NCI-H187 (cell line): ENCODE measurements around the gene REELD1.

ENCODE experiments used
- DNase-seq, 2 experiments: peaks; one replicate each; lab custom pipeline; 2025; lab: John Stamatoyannopoulos, UW

Gene REELD1

DNA sequence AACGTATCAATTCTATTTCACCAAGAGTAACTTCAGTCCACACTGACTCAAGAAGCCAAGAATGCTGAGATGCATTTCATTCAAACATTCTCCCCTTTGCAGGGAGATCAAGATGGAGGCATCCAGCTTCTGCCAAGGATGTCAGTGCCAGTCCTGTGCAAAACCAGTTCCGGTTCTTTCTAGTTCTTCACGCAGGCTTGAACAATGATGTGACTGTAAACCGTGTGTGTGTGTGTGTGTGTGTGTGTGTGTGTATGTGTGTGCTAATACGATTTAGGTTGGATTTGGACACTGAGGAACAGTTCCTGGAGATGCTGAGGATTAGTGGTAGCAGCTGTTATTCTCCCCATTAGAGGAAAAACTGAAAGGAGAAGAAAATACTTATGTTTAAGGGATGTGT, at the start of gene REELD1:
Gene REELD1 (plus strand): TSS at position 301 of the 400 bp plus-strand sequence. CDS start 2,415 bp downstream, outside the sequence.
- DNase-seq, result no peak

DNA sequence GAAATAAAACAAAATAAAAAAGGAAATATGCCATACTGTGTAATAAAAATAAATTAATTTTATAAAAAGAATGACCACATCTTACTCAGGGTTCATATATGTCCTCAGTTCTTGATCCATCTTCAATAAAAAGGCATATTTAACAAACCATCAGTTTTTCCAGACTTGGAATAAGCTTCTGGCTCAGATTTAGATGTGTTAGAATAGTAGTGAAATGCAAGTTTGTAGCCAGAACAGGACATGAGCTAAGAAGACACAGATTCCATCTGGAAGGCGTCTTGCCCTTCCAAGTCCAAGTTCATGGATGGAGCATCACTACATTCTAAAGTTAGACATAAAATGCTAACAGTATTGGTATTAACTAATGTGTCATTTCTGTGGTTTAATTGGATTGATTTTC, 49.1 kb upstream of the REELD1 start:
- no peak for DNase-seq

DNA sequence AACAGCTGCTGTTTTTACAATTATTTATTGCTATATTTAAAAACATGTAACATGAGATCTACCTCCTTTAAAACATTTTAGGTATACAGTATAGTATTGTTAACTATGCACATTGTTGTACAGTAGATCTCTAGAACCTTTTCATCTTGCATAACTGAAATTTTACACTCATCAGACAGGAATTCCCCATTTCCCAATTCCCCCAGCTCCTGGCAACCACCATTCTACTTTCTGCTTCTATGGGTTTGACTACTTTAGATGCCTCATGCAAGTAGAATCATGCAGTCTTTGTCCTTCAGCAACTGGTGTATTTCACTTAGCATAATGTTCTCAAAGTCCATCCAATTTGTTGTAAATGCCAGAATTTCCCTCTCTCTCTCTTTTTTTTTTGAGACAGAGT, 48.5 kb upstream of the REELD1 start:
- DNase-seq, result no peak

DNA sequence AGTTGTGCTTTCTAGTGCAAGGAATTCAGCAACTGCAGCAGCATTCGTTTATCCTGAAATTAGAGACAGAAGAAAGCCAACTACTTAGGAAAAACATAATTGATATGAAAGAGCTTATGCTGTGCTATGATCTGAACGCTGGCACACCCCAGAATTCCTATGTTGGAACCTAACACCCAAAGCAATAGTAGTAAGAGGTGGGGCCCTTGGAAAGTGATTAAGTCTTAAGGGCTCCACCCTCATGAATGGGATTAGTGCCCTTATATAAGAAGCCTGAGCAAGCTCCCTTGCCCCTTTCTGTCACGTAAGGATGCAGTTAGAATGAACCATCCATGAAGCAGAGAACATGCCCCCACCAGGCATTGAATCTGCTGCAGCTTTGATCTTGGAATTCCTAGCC, 44.2 kb upstream of the REELD1 start:
- DNase-seq, result no peak

DNA sequence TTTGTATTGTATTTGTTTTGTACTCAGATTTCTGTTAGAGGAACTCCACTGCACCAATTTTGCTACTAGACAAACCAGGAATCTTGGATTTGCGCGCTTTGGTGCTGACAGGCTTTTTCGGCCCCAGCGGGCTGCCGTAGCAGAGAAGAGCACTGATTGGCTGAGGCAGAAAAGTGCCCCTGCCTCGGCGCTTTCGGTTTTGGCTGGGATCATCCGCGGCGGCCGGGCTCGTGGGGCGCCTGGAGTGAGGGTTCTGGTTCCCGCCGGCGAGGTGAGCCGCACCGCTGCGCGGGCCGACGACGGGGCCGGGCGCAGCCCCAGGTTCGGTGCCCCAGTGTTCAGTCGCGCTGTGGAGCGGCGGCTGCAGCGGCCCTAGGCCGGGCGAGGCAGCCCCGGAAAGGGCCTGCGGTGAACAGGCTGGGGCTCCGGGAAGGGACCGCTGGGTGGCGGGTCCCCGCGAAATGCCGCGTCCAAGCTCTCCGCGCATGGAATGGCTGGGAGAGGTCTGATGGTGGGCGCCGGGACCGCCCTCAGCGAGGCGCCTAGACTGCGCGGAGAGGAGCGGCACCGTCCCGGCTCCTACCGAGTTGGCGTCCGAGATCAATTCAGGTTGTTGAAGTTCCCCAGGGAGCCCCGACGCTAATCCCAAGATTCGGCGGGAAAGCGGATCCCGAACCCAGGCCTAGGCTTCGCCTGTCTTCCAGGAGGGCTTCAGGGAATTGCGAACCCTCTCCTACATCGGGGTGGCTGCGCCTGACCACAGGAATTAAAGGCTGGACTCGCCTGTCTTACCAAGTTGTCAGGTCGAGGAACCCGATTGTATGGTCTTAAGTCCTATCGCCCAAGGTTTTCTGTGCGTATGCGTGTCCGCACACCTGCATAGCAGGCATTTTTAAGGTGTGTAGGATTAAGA, 38.5 kb upstream of the REELD1 start, which contains the start of gene LSM6:
Gene LSM6 (plus strand): TSS at position 178 of the 913 bp plus-strand sequence. CDS start 7,204 bp downstream, outside the sequence.
- peak; percentile 57 to 64 for DNase-seq

DNA sequence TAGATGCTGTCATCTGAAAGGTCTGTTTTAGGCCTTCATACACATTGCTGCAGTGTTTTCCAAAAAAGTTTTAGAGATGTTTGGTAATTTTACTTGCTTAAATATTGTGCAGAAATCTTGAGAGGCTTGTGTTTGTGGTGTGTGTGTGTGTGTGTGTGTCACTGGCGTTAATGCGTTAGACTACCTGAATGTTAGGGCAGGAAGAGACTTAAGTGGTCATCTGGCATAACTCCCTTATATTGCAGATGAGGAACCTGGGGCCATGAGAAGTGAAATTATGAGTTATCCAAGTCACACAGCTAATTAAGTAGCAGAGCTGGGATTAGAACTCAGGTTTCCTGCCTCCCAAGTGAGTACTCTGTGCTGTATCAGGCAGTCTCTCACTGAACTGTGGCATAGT, 37.4 kb upstream of the REELD1 start:
- DNase-seq, result no peak

DNA sequence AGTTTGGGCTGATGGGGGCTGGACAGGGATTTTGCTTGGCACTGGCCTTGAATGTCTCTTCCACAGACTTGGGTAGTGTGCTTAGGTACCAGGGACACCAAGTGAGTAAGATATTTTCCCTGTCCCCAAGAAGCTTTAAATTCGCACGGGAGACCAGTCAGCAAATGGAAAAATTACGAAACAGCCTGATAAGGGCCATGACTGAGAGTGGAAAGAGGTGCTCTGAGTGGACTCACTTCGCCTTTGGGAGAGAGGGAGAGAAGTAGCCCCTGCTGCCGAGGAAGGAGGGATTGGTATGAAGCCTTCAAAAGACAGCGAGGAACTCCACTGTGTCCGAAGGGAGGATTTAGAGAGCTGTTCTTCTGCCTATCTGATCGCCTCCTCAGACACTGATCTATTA, 36.2 kb upstream of the REELD1 start:
- DNase-seq, result no peak

DNA sequence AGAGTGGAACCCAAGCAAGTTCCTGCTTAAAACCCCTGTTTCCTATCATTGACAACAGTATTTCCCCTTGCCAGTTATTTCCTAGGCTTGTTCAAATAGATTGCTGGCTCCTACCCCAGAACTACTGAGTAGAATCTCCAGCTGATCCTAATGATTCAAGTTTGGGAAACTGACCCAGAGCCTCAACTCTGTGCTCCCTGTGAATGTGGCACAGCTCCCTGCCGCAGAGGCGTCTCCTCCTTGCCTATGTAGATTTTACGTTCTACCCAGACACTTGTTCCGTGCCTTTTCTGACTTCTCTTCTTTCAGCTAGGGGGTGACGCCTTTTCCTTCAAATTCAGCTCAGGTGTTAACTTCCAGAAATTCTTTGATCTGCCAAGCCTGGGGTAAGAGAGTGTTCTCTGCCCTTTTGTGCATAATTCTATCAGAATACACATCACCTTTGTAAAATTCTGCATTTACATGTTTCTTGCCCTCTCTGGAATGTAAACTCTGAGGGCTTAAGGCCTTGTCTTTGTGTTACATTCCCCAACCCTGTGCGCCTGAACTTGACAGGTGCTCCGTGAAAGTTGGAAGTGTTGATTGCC, 34.5 kb upstream of the REELD1 start:
- DNase-seq, result no peak

DNA sequence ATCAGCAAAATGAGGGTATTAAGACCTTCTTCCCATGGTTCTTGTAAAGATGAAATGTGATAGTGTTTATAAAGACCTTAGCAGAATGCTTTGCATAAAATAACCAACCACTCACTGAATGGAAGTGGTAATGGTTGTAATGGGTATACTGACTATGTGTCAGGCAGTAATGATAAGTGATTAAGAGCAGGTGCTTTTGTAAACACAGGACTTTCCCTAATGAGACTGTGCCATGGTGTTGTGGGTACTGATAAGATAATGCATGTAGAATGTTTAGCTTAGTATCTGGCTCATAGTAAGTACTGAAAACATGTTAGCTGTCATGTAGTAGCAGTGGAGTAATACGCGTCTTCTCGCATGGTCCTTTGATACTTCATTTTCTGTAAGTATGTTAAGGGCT, 31.9 kb upstream of the REELD1 start:
- no peak for DNase-seq

DNA sequence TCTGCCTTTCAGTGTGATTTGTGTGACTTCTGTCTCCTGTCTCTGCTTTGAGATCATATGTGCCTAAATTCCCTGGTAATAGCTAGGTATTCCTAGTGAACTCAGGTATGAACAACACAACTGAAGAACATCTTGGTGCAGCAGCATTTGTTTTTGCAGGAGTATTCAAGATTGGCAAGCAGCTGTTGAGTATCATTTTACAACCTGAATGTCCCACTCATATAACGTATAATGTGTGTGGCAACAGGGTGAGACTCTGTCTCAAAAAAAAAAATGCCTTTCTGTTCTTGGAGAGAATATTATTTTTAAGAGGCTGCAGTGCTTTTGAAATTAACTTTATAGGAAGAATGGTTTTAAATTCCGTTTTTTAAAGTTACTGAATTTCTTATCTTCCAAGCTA, 31.1 kb upstream of the REELD1 start:
- DNase-seq, result no peak

DNA sequence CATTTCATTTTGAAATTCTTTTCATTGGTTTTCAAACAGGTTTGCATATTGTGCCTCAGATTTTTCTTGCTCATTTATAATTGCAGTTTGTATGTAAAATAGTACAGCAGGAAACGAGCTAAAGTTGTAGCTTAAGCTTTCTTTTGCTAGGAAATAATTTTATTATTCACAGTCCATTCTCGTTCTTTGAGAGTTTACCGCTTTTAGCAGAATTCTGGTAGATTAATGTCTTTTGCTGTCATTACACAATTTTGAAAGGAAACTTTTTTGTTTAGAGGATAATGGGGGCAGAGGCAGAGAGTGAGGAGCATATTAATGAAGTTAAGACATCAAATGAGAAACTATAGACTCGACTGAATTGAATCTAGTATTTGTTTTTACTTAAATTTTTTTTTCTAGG, 28.3 kb upstream of the REELD1 start:
- DNase-seq, result no peak

DNA sequence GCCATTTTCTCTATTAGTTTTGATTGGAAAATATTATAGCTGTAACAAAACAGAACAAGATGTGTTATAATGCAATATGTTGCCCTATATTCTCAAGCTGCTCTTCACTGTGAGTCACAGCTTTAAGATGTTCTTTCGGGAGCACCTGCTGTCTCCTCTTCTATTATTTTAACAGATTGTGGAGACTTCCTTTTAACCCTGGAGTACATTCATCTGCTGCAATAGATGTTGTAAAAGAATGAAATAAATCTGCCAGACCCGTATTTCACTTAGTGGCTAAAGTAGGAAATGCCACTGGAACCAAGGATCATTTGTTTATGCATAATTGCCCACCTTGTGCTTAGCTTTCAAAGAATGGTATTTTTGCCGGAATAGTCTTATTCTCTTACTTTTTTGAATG, 27.7 kb upstream of the REELD1 start:
- DNase-seq, result no peak

DNA sequence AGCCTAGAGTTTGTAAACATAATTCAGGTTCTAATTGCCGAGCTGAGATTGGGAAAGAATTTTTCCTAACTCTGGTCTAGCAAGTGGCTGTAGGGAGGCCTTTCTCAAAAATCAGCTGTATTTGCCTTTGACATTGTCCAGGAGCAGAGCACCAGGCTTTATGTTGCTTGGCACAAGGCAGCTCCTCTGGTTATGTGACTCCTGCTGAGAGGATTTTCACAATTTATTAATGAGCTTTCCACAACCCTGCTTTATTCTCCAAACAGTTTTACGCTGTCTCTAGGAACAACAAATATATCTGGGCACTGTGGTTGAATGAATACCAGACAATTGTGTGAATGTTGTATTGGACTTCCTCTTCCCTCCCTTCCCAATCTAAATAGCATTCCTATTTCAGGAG, 23.9 kb upstream of the REELD1 start:
- DNase-seq, result no peak

DNA sequence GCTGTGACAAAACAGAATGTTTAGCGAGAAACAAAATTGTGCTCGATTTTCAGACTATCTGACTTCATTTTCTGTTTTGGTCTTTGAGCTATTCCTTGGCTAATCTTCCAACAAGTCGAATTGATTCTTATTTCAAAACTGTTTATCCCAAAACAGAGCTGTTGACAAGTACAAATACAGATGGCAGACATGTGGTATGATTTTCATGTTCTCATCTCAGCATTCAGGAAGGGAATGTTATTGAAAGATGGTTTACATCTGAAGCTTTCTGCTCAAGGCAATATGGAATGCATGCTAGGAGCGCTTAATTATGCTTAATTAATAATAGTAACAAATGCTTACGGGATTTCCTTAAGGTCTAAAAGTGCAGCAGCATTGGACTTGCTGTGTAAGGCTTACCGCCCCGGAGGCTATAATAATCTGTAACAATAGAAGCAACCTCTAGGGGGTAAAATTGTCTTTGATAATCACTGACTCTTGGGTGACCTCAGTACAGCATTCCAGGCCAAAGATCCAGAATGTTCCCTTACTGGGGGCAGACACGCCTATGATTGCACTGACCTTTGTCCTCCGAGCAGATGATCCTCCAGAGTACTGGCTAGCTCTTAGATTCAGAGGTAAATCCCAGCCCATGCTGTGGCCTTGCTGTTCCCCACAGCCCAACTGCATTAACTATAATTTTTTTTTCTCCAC, 22.4 kb upstream of the REELD1 start:
- DNase-seq, result no peak

DNA sequence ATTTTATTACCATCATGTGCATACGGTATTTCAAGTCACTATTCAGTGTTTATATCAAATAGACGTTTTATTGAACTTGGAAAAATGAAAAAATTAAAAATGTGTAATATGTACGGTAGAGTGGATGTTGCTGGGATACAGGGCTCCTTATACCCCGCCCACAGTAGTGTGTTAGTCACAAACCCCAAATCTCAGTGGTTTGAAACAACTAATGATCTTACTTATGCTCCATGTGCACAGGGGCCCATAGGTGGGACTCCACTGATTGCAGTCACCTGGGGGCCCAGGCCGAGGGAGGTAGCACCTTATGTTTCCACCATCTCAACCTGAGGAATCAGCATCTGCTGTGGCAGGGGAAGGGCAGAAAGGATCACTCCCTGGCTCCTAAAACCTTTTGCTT, 20.7 kb upstream of the REELD1 start:
- DNase-seq, result no peak

DNA sequence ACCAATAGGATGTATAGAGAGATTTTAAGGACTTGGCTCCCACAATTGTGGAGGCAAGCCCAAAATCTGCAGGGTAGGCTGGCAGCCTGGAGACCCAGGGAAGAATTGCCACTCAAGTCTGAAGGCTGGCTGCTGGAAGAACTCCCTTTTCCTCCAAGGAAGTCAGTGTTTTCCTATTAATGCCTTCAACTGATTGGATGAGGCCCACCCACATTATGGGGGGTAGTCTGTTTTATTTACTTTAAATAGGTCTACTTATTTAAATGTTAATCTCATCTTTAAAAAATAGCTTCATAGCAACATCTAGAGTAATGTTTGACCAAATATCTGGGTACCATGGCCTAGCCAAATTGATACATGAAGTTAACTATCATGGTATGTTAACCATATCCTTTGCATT, 20.1 kb upstream of the REELD1 start:
- no peak for DNase-seq

DNA sequence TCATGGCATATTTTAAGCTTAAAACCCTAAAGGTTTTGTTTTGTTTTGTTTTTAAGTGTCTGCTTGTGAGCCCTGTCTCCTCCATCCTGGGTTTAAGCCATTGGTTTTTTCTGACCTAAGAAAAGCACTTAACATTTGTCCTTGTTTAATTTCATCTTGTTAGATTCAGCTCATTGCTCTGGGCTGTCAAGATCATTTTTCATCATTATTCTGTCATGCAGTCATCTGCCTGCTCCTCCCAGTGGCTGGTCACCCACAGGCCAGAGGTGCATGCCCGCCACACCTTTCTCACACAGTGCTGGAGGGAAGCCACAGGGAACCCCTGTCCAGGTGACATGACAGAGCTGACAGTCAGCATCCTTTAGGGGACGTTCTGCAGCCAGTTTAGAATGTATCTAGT, 11.7 kb upstream of the REELD1 start:
- DNase-seq, result no peak

DNA sequence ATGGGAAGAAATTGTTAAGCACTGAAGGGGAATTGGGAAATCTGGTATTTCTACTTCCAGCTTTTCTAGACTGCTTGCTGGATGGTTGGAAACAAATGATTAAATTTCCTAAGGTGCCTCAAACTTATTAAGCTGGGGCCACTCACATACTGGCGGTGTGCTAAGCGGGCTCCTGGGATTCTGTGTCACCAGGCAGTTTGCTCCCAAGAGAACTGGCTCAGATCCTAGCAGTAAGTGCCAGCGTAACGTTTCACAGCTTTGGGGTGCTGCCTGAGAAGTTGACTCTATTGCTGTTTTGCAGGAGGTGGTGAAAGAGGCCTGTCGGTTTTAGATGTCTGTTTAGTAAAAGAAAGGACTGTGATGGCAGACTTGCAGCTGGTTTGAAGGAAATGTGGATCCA, 6.9 kb upstream of the REELD1 start:
- DNase-seq, result no peak

DNA sequence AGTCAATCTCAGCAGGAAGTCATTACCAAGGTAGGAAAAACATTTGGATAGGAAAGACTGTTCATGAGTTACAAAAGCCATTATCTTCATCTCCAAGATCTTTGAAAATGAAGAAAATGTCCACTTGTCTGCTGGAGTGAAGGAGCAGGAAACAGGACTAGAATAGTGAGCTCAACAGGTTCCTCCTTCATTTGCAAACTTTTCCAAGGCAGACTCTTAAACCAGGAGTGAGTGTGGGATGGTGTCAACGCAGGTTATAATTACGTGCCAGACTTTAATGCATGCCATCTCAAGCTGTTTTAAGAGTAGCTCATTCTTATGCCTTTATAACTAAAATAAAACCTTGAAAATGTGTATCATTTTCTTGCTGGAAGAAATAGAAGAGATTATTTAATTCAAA, 3.4 kb upstream of the REELD1 start:
- no peak for DNase-seq

DNA sequence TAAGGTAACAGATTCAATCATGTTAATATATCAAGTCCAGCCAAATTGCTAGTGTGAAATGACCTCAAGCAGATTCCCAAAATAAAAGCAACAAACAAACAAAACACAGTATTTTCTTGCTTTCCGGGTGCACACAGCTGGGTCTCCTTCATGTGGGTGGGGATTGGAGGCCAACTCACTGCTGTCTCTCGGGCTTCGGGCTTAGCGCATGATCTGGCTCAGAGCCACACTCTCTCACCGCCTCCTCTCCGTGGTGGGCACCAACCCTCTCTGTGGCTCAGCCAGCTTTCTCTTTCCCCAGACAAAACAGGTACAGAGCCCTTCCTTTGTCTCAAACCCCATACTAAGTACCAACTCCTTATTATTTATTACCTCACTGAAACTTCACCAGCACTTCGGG, 2.9 kb upstream of the REELD1 start:
- DNase-seq, result no peak

DNA sequence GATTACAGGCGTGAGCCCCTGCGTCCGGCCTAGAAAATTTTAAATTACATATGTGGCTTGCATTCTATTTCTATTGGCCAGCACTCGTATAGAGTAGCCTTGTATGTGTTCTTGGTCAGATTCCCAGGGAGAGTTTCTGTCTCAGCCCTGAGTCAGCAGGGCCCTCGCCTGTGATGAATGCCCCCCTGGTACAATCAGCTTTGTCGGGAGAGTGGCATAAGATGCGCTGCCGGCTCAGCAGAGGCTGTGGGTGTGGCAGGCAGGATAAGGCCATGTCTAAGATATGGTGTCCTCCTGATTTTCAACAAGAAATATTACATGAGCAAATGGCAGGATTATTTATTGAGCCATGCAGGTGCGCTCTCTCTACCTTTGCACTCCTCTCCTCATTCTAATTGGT, 1.6 kb upstream of the REELD1 start:
- no peak for DNase-seq

DNA sequence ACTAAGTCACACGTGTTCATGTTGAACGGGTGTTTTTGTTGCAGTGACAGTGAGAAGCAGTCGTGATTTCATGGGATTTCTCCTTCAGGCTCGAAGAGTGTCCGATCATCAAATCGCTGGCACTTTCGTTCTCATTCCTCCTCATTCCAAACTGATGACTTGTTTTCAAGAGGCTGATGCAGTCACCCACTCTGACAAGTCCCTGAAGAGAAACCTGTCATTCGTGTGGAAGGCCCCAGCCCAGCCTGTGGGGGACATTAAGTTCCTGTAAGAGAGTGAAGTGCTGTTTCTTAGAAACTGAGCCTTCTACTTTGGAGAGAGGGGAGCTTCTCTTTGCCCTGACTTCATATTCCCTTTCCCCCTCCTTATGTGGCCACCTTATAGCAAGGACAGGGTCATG, 8.0 kb downstream of the REELD1 start:
- no peak for DNase-seq
